ENCODE data around the gene GRIFIN.

Gene GRIFIN

GRCh38 chr7:2432910-2433712 lies 43.1 kb downstream of the GRIFIN start:
- no peak for DNase-seq

- no peak for DNase-seq
These were observed 44.8 kb downstream of the GRIFIN start for GRCh38 chr7:2431260-2431867.

- DNase-seq, result no peak
These were observed 50.4 kb downstream of the GRIFIN start for GRCh38 chr7:2425749-2426148.
